ENCODE measurements around the gene FZR1. TPM values are rescaled to one million over a fixed set of nuclear protein-coding genes. Genes with fewer than 3 reads are reported as not detected.

The FZR1 gene
- total and polyA plus RNA-seq, 2 of the 8 experiments (the other 6 are each of a cell fraction or from before 2014, with no cell fraction given): 21.6 to 35.5 TPM

DNA sequence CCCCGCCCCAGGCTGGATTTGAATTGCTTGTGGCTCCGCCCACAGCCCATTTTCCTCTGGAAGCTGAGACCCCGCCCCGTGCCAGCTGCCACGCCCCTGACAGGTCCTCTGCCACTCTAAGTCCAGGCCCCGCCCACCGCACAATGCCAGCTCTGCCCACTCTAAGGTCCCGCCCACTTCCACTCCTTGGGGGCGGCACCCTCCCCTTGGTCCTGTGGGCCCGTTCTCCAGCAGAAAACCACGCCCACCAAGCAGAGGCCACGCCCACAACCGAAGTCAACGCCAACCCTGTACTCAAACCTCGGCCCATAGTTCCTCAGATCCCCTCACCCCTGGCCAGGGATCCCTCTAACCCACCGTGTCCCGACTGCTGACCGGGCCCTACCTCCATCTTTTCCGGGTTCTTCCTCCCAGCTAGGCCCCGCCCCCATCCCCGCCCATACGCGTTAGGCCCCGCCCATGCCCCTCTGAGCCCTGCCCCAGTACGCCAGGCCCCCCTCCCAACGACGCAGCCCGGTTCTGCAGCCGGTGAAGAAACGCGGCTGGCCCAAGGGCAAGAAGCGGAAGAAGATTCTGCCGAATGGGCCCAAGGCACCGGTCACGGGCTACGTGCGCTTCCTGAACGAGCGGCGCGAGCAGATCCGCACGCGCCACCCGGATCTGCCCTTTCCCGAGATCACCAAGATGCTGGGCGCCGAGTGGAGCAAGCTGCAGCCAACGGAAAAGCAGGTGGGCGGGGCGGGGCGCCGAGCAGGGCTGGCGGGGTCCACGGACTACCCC is 67.9 kb downstream of the FZR1 start (continued):
- TF ChIP-seq JUND (IDR thresholded peaks at IDR 0.05; ENCODE audit: low read length): no peak
- peak; percentile 96 for TF ChIP-seq SP4 (IDR thresholded peaks at IDR 0.05; ENCODE audit: low read length)
- TF ChIP-seq, protein P1, sequence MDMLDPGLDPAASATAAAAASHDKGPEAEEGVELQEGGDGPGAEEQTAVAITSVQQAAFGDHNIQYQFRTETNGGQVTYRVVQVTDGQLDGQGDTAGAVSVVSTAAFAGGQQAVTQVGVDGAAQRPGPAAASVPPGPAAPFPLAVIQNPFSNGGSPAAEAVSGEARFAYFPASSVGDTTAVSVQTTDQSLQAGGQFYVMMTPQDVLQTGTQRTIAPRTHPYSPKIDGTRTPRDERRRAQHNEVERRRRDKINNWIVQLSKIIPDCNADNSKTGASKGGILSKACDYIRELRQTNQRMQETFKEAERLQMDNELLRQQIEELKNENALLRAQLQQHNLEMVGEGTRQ (IDR thresholded peaks at IDR 0.05; ENCODE audit: low read length): no peak
- no peak for TF ChIP-seq HDAC6 (IDR thresholded peaks at IDR 0.05; ENCODE audit: low read depth, low read length)
